SU-DHL-6 (cell line): ENCODE results near the gene CD9.

ENCODE experiments used
- H2AFZ ChIP-seq: fragments of 200-600 bp; sonication (generic); 2 replicates; pipeline ENCODE4 v1.6.1; 2014; ENCODE audit warnings: low read depth, mild to moderate bottlenecking, moderate library complexity, mixed read lengths, antibody characterized with exemption, low read length; ENCODE audit not compliant: severe bottlenecking
- H3F3A ChIP-seq: fragments of 200-600 bp; shearing (Covaris generic); 2 replicates; pipeline ENCODE4 v1.6.0; 2016; ENCODE audit warnings: antibody characterized with exemption, mild to moderate bottlenecking; ENCODE audit not compliant: insufficient read depth
- H3K27ac ChIP-seq: fragments of 200-600 bp; sonication (generic); 2 replicates; pipeline ENCODE4 v1.5.1; 2016; ENCODE audit warnings: low read depth, mild to moderate bottlenecking, low read length, moderate library complexity, mixed read lengths
- H3K27me3 ChIP-seq: fragments of 200-600 bp; sonication (generic), shearing (Covaris generic); 2 replicates; pipeline ENCODE4 v1.6.0; 2014; ENCODE audit warnings: mild to moderate bottlenecking, low read length
- H3K36me3 ChIP-seq: fragments of 200-600 bp; sonication (generic); 2 replicates; pipeline ENCODE4 v1.6.1; 2014; ENCODE audit warnings: mild to moderate bottlenecking, low read length, mixed read lengths
- H3K4me2 ChIP-seq: fragments of 300-600, 200-600 bp; shearing (Covaris generic), sonication (generic); 2 replicates; pipeline ENCODE4 v1.6.0; 2014; ENCODE audit warnings: low read length, low read depth, mild to moderate bottlenecking; ENCODE audit not compliant: poor library complexity, severe bottlenecking
- H3K4me3 ChIP-seq: fragments of 200-600 bp; sonication (generic); 2 replicates; pipeline ENCODE4 v1.5.1; 2014; ENCODE audit warnings: antibody characterized with exemption, low read length, mild to moderate bottlenecking, mixed read lengths; ENCODE audit not compliant: insufficient read depth, poor library complexity, severe bottlenecking
- H3K79me2 ChIP-seq: fragments of 200-600 bp; sonication (generic); 2 replicates; pipeline ENCODE4 v1.6.1; 2014; ENCODE audit warnings: mild to moderate bottlenecking, low read length, moderate library complexity; ENCODE audit not compliant: insufficient read depth
- H3K9ac ChIP-seq: fragments of 200-600 bp; sonication (generic); 2 replicates; pipeline ENCODE4 v1.7.0; 2014; ENCODE audit warnings: mild to moderate bottlenecking, low read length
- H3K9me2 ChIP-seq: fragments of 200-600 bp; sonication (generic); replicated peaks from 2 replicates; pipeline ENCODE4 v1.6.1; 2014; ENCODE audit warnings: low read length; ENCODE audit not compliant: insufficient read depth
- H3K9me3 ChIP-seq: fragments of 200-600 bp; sonication (generic); 2 replicates; pipeline ENCODE4 v1.6.1; 2014; ENCODE audit warnings: low read length, mixed read lengths; ENCODE audit not compliant: insufficient read depth
- H4K20me1 ChIP-seq: fragments of 200-600 bp; sonication (generic); 2 replicates; pipeline ENCODE4 v1.6.1; 2014; ENCODE audit warnings: low read depth, mild to moderate bottlenecking, antibody characterized with exemption, low read length, moderate library complexity, mixed read lengths
- CTCF ChIP-seq: fragments of 200-600 bp; sonication (generic); IDR thresholded peaks from one replicate; pipeline ENCODE4 v1.5.1; 2017; ENCODE audit warnings: antibody characterized with exemption, mild to moderate bottlenecking, low read length, moderate library complexity; ENCODE audit not compliant: insufficient read depth, poor library complexity, severe bottlenecking
- EZH2phosphoT487 ChIP-seq: fragments of 200-600 bp; sonication (generic), shearing (Covaris generic); conservative IDR thresholded peaks from 2 replicates; pipeline ENCODE4 v1.6.1; 2018; ENCODE audit warnings: mild to moderate bottlenecking, antibody characterized with exemption, low read length, moderate library complexity, mixed read lengths

The CD9 gene

DNA sequence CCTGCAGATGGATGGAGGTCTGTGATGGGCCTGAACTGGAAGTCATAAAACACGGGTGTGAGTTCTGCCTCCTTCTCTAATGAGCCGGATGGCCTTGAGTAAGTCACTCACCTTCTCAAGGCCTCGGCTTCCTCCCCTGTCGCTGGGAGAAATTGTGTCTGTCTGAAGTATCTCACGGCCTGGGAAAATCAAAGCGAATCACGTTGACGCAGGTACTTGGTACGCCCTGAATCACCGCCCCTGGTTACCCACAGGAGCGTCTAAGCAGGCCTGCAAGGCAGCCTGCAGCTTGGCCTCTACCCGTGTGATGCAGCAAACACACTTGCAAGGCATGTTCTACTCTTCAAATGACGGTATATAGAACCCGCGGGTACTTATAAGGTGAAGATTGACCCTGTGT lies 28.1 kb upstream of the CD9 start:
- no peak for TF ChIP-seq CTCF
- TF ChIP-seq EZH2phosphoT487, result no peak
- no peaks in the 10 kb centered on the region for H3K27me3 ChIP-seq

GRCh38 chr12:6172862-6173261 lies 27.3 kb upstream of the CD9 start:
- H3K4me3 ChIP-seq, result no peak overlapping the region
- no peaks in the 10 kb centered on the region for H3K36me3 ChIP-seq
- no peak overlapping the region for H2AFZ ChIP-seq
- H3K9me2 ChIP-seq, result no peaks in the 10 kb centered on the region
- H3K9me3 ChIP-seq, result no peaks in the 10 kb centered on the region
- H3K27me3 ChIP-seq, result no peaks in the 10 kb centered on the region
- H3K79me2 ChIP-seq, result no peaks in the 10 kb centered on the region
- H3K27ac ChIP-seq, result no peak overlapping the region
- H3F3A ChIP-seq, result no peaks in the 10 kb centered on the region
- no peak overlapping the region for H3K9ac ChIP-seq
- TF ChIP-seq EZH2phosphoT487, result no peak
- TF ChIP-seq CTCF, result no peak
- no peak overlapping the region for H3K4me2 ChIP-seq
- no peaks in the 10 kb centered on the region for H4K20me1 ChIP-seq

More for the DNA sequence above, 28.1 kb upstream of the CD9 start:
- no peaks in the 10 kb centered on the region for H4K20me1 ChIP-seq
- no peaks in the 10 kb centered on the region for H3K9me3 ChIP-seq
- H3K79me2 ChIP-seq, result no peaks in the 10 kb centered on the region
- no peak overlapping the region for H3K4me2 ChIP-seq
- H3K27ac ChIP-seq, result no peak overlapping the region
- no peaks in the 10 kb centered on the region for H3K9me2 ChIP-seq
- no peaks in the 10 kb centered on the region for H3F3A ChIP-seq
- no peak overlapping the region for H3K9ac ChIP-seq
- H3K4me3 ChIP-seq, result no peak overlapping the region
- no peak overlapping the region for H2AFZ ChIP-seq
- no peaks in the 10 kb centered on the region for H3K36me3 ChIP-seq

DNA sequence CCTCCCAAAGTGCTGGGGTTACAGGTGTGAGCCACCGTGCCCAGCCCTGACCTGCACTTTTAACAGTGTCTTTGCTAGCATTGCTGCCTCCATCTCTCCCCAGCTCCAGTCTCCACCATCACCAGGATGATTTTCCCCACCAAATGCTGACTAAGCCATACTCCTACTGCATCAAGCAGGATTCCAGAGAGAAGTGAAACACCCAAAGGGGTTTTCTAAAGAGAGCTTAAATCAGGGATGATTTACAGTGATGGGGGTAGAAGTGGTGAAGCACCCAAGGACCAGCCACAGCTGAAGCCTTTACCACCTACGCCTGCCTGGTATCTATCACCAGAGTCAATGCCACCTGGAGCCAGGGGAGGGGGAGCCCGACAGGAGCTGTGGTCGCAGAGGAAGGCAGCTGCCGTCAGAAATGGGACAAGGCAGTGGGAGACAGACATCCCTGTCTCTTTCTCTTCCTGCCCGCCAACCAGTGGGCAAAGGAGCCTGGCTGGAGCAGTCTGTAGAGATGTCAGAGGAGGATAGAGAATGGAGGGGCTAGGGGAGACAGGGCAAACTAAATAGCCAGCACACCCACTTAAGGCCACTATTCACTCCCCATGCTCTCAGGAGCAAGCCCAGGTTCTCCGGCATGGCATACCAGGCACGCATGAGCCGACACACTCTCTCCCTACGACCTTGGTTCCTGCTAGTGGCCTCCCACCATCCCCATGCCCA lies 22.4 kb upstream of the CD9 start:
- H3K27me3 ChIP-seq, result no peaks in the 10 kb centered on the region

More for the DNA sequence above, 22.4 kb upstream of the CD9 start:
- Histone ChIP-seq H2AFZ (no peak overlapping the region), H3K27ac (no peak overlapping the region), H3F3A (no peaks in the 10 kb centered on the region), H3K4me2 (no peak overlapping the region), H3K36me3 (no peaks in the 10 kb centered on the region), H3K9me2 (no peaks in the 10 kb centered on the region), H3K9me3 (no peaks in the 10 kb centered on the region), H4K20me1 (no peaks in the 10 kb centered on the region), H3K79me2 (no peaks in the 10 kb centered on the region), H3K4me3 (no peak overlapping the region), H3K9ac (no peak overlapping the region)
- TF ChIP-seq CTCF (no peak), EZH2phosphoT487 (no peak)
